C4-2B (cell line): ENCODE data around the gene WNT11.

Experiments used
- CTCF ChIP-seq: fragments of 450-650 bp; conservative IDR thresholded peaks from 2 replicates; pipeline ENCODE4 v1.5.1; 2017; ENCODE audit warnings: mild to moderate bottlenecking
- ZFX ChIP-seq: fragments of 450-650 bp; IDR thresholded peaks from 2 replicates; pipeline ENCODE4 v1.6.1; 2017

- TF ChIP-seq CTCF (no peak), ZFX (no peak)
Measured at GRCh38 chr11:76161261-76161961, 44.9 kb downstream of the WNT11 start.
